Loucy (cell line): Measurements from ENCODE around the gene TDRD1.

Source experiments
- H2AFZ ChIP-seq: fragments of 200-600 bp; sonication (generic); 2 replicates; pipeline ENCODE4 v1.6.0; 2016; ENCODE audit warnings: antibody characterized with exemption, mild to moderate bottlenecking, low read length, moderate library complexity
- H3F3A ChIP-seq: fragments of 200-600 bp; 2 replicates; pipeline ENCODE4 v1.6.0; 2016; ENCODE audit warnings: antibody characterized with exemption, low read depth, mild to moderate bottlenecking
- H3K27me3 ChIP-seq: fragments of 200-600 bp; sonication (generic); 2 replicates; pipeline ENCODE4 v1.6.1; 2014; ENCODE audit warnings: low read length, mild to moderate bottlenecking; ENCODE audit not compliant: insufficient read depth, poor library complexity, severe bottlenecking
- H3K36me3 ChIP-seq: fragments of 200-600 bp; sonication (generic); 2 replicates; pipeline ENCODE4 v1.6.1; 2016; ENCODE audit warnings: low read length; ENCODE audit not compliant: insufficient read depth
- H3K4me1 ChIP-seq: fragments of 200-600 bp; sonication (generic); 2 replicates; pipeline ENCODE4 v1.5.1; 2014; ENCODE audit warnings: low read length, mild to moderate bottlenecking; ENCODE audit not compliant: insufficient read depth, poor library complexity, severe bottlenecking
- H3K4me2 ChIP-seq: fragments of 200-600 bp; sonication (generic); 2 replicates; pipeline ENCODE4 v1.6.0; 2014; ENCODE audit warnings: antibody characterized with exemption, low read length, low read depth, mild to moderate bottlenecking; ENCODE audit not compliant: poor library complexity, severe bottlenecking
- H3K4me3 ChIP-seq: fragments of 200-600 bp; sonication (generic); 2 replicates; pipeline ENCODE4 v1.5.1; 2014; ENCODE audit warnings: low read length, mild to moderate bottlenecking, mixed read lengths; ENCODE audit not compliant: poor library complexity, severe bottlenecking
- H3K79me2 ChIP-seq: fragments of 200-600 bp; sonication (generic); 2 replicates; pipeline ENCODE4 v1.6.1; 2014; ENCODE audit warnings: low read length; ENCODE audit not compliant: insufficient read depth
- H3K9ac ChIP-seq: fragments of 200-600 bp; sonication (generic); 2 replicates; pipeline ENCODE4 v1.6.0; 2014; ENCODE audit warnings: mild to moderate bottlenecking, low read depth, low read length, moderate library complexity; ENCODE audit not compliant: poor library complexity, severe bottlenecking
- H3K9me2 ChIP-seq: fragments of 200-600 bp; sonication (generic); replicated peaks from 2 replicates; pipeline ENCODE4 v1.6.1; 2016; ENCODE audit warnings: low read depth, low read length, mixed read lengths
- H3K9me3 ChIP-seq: fragments of 200-600 bp; sonication (generic); 2 replicates; pipeline ENCODE4 v1.6.1; 2014; ENCODE audit warnings: mild to moderate bottlenecking, antibody characterized with exemption, low read length, low read depth; ENCODE audit not compliant: insufficient read depth
- H4K20me1 ChIP-seq: fragments of 200-600 bp; sonication (generic); 2 replicates; pipeline ENCODE4 v1.6.0; 2014; ENCODE audit warnings: antibody characterized with exemption, low read length, mild to moderate bottlenecking; ENCODE audit not compliant: insufficient read depth, poor library complexity, severe bottlenecking
- EZH2phosphoT487 ChIP-seq: fragments of 200-600 bp; IDR thresholded peaks from 2 replicates; pipeline ENCODE4 v1.6.1; 2018; ENCODE audit warnings: antibody characterized with exemption, mild to moderate bottlenecking, moderate library complexity, borderline replicate concordance
- TF ChIP-seq, protein P1 (sequence below): fragments of 200-600 bp; sonication (generic); conservative IDR thresholded peaks from 2 replicates; pipeline ENCODE4 v1.5.1; 2014; ENCODE audit warnings: mild to moderate bottlenecking, antibody characterized with exemption, low read length

TDRD1 gene

GRCh38 chr10:114250236-114250635, 71.1 kb downstream of the TDRD1 start:
- H3K9me3 ChIP-seq, result no peaks in the 10 kb centered on the region
- H3K4me2 ChIP-seq, result no peak overlapping the region
- TF ChIP-seq EZH2phosphoT487, result no peak
- TF ChIP-seq, protein P1, sequence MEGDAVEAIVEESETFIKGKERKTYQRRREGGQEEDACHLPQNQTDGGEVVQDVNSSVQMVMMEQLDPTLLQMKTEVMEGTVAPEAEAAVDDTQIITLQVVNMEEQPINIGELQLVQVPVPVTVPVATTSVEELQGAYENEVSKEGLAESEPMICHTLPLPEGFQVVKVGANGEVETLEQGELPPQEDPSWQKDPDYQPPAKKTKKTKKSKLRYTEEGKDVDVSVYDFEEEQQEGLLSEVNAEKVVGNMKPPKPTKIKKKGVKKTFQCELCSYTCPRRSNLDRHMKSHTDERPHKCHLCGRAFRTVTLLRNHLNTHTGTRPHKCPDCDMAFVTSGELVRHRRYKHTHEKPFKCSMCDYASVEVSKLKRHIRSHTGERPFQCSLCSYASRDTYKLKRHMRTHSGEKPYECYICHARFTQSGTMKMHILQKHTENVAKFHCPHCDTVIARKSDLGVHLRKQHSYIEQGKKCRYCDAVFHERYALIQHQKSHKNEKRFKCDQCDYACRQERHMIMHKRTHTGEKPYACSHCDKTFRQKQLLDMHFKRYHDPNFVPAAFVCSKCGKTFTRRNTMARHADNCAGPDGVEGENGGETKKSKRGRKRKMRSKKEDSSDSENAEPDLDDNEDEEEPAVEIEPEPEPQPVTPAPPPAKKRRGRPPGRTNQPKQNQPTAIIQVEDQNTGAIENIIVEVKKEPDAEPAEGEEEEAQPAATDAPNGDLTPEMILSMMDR, result no peak
- no peaks in the 10 kb centered on the region for H4K20me1 ChIP-seq
- no peaks in the 10 kb centered on the region for H3K9me2 ChIP-seq
- no peaks in the 10 kb centered on the region for H3K79me2 ChIP-seq
- peaks cover 7% of the 10 kb centered on the region for H3K4me1 ChIP-seq
- no peak overlapping the region for H2AFZ ChIP-seq
- H3K27me3 ChIP-seq, result no peaks in the 10 kb centered on the region
- no peak overlapping the region for H3K4me3 ChIP-seq
- no peaks in the 10 kb centered on the region for H3K36me3 ChIP-seq
- no peak overlapping the region for H3K9ac ChIP-seq
- no peaks in the 10 kb centered on the region for H3F3A ChIP-seq

- no peaks in the 10 kb centered on the region for H3K79me2 ChIP-seq
Observed at GRCh38 chr10:114250716-114251115, 71.6 kb downstream of the TDRD1 start.

GRCh38 chr10:114252092-114252491, 72.9 kb downstream of the TDRD1 start:
- Histone ChIP-seq H3K9ac (no peak overlapping the region), H4K20me1 (no peaks in the 10 kb centered on the region)
- no peak for TF ChIP-seq EZH2phosphoT487
- TF ChIP-seq, protein P1, result no peak

More at GRCh38 chr10:114250716-114251115, 71.6 kb downstream of the TDRD1 start:
- Histone ChIP-seq H4K20me1 (no peaks in the 10 kb centered on the region), H3K4me2 (no peak overlapping the region), H3F3A (no peaks in the 10 kb centered on the region), H3K9me3 (no peaks in the 10 kb centered on the region), H2AFZ (no peak overlapping the region), H3K4me1 (peaks cover 7% of the 10 kb centered on the region), H3K4me3 (no peak overlapping the region), H3K36me3 (no peaks in the 10 kb centered on the region), H3K9me2 (no peaks in the 10 kb centered on the region), H3K27me3 (no peaks in the 10 kb centered on the region), H3K9ac (no peak overlapping the region)
- TF ChIP-seq, protein P1, result no peak
- TF ChIP-seq EZH2phosphoT487, result no peak

More at GRCh38 chr10:114252092-114252491, 72.9 kb downstream of the TDRD1 start:
- H3K4me2 ChIP-seq, result no peak overlapping the region
- no peaks in the 10 kb centered on the region; the same call in 1 of the 2 replicates for H3F3A ChIP-seq
- H3K27me3 ChIP-seq, result no peaks in the 10 kb centered on the region
- H3K4me1 ChIP-seq, result peaks cover 9% of the 10 kb centered on the region
- H3K4me3 ChIP-seq, result no peak overlapping the region
- H3K36me3 ChIP-seq, result no peaks in the 10 kb centered on the region
- H3K79me2 ChIP-seq, result no peaks in the 10 kb centered on the region
- H2AFZ ChIP-seq, result no peak overlapping the region
- no peaks in the 10 kb centered on the region for H3K9me3 ChIP-seq
- no peaks in the 10 kb centered on the region for H3K9me2 ChIP-seq
